ENCODE measurements around the gene WIPF2. TPM values are rescaled to one million over a fixed set of nuclear protein-coding genes. Genes with fewer than 3 reads are reported as not detected.

Gene WIPF2
- total and polyA plus RNA-seq, 12 donors, result 5.2 to 30.2 (median 15.2) TPM

- H3K4me1 ChIP-seq (replicated peaks in 1 of 2), result peaks cover 12 to 24% of the 10 kb centered on the region in 2 donors
- peak in 1 of 7 donors; percentile 42 for DNase-seq
- H3K27me3 ChIP-seq, result no peaks in the 10 kb centered on the region
- H3K36me3 ChIP-seq (replicated peaks in 1 of 2), result no peaks in the 10 kb centered on the region
- 70 to 85% (median 73%) methylated on average over 5 to 6 of the region's 6 CpGs for WGBS, 4 donors
- intact Hi-C loops (cut with DNase I), result loop anchor here in 1 of 2 donors (10.0 kb wide), 1 partner anchor 125 kb away; the partner anchor contains the start of gene MED24
- no peaks in the 10 kb centered on the region for H3K9me3 ChIP-seq (replicated peaks in 1 of 3)
- peak overlapping the region in 3 of 5 donors; percentile 34 to 42 (median 37) for H3K27ac ChIP-seq
- H3K4me3 ChIP-seq, result no peak overlapping the region
- TF ChIP-seq POLR2A (IDR thresholded peaks at IDR 0.05), result no peak
- no peak for TF ChIP-seq CTCF (IDR thresholded peaks at IDR 0.05)
Measured at GRCh38 chr17:40179923-40180659, 39.0 kb upstream of the WIPF2 start.

GRCh38 chr17:40180694-40181093 lies 38.4 kb upstream of the WIPF2 start:
- 18 to 55% (median 37%) methylated on average over 4 to 5 of the region's 5 CpGs for WGBS, 4 donors
- Histone ChIP-seq H3K27ac (peak overlapping the region in 2 of 5 donors; percentile 37 to 42), H3K9me3 (replicated peaks in 1 of 3) (no peaks in the 10 kb centered on the region), H3K4me3 (no peak overlapping the region), H3K4me1 (replicated peaks in 1 of 2) (peaks cover 12 to 24% of the 10 kb centered on the region in 2 donors), H3K36me3 (replicated peaks in 1 of 2) (no peaks in the 10 kb centered on the region), H3K27me3 (no peaks in the 10 kb centered on the region)
- intact Hi-C loops (cut with DNase I), result no loop called here
- peak in 1 of 7 donors; percentile 45 for DNase-seq
- TF ChIP-seq POLR2A (IDR thresholded peaks at IDR 0.05), result no peak
- no peak for TF ChIP-seq CTCF (IDR thresholded peaks at IDR 0.05)

- 53 to 67% (median 60%) methylated on average over 7 to 8 of the region's 8 CpGs for WGBS, 4 donors
Measured at GRCh38 chr17:40181205-40181604, 37.9 kb upstream of the WIPF2 start.

GRCh38 chr17:40182606-40183005 lies 36.5 kb upstream of the WIPF2 start:
- Histone ChIP-seq H3K27me3 (no peaks in the 10 kb centered on the region), H3K4me3 (no peak overlapping the region), H3K9me3 (replicated peaks in 1 of 3) (no peaks in the 10 kb centered on the region), H3K4me1 (replicated peaks in 1 of 2) (peaks cover 7 to 17% of the 10 kb centered on the region in 2 donors), H3K27ac (no peak overlapping the region), H3K36me3 (replicated peaks in 1 of 2) (no peaks in the 10 kb centered on the region)
- no peak for DNase-seq
- WGBS, 4 donors, result 85 to 98% (median 91%) methylated on average over 6 of the region's 6 CpGs
- intact Hi-C loops (cut with DNase I), result no loop called here
- TF ChIP-seq CTCF (IDR thresholded peaks at IDR 0.05), result no peak
- TF ChIP-seq POLR2A (IDR thresholded peaks at IDR 0.05), result no peak

More at GRCh38 chr17:40181205-40181604, 37.9 kb upstream of the WIPF2 start:
- no peak for DNase-seq
- Histone ChIP-seq H3K9me3 (replicated peaks in 1 of 3) (no peaks in the 10 kb centered on the region), H3K36me3 (replicated peaks in 1 of 2) (no peaks in the 10 kb centered on the region), H3K27ac (no peak overlapping the region), H3K27me3 (no peaks in the 10 kb centered on the region), H3K4me3 (no peak overlapping the region), H3K4me1 (replicated peaks in 1 of 2) (peaks cover 12 to 24% of the 10 kb centered on the region in 2 donors)
- intact Hi-C loops (cut with DNase I), result no loop called here
- TF ChIP-seq POLR2A (IDR thresholded peaks at IDR 0.05) (no peak), CTCF (IDR thresholded peaks at IDR 0.05) (no peak)

All from adrenal gland (tissue), 12 donors.